ENCODE measurements around the gene EIF4G3. TPM values are rescaled to one million over a fixed set of nuclear protein-coding genes. Genes with fewer than 3 reads are reported as not detected.

The EIF4G3 gene
- total and polyA plus RNA-seq, 2 of the 8 experiments (the other 6 are each of a cell fraction or from before 2014, with no cell fraction given) = 47.5 to 66.6 TPM

GRCh38 chr1:20834780-20835179 lies 341.9 kb downstream of the EIF4G3 start:
- Histone ChIP-seq H3K36me3 (ENCODE audit: control insufficient read depth in 2 of 4, insufficient read depth in 4 of 4, low read length in 3 of 4) (no peaks in the 10 kb centered on the region; a peak in 1 of 8 replicates), H4K5ac (ENCODE audit: insufficient read length, low read depth, low read length) (no peak overlapping the region), H3K23ac (ENCODE audit: insufficient read length) (no peak overlapping the region), H2BK5ac (ENCODE audit: low read depth, low read length) (no peak overlapping the region), H3K4me1 (replicated peaks in 1 of 4; ENCODE audit: control insufficient read depth in 3 of 4, insufficient read depth in 4 of 4, low read length in 3 of 4) (no peaks in the 10 kb centered on the region), H3K9me3 (ENCODE audit: insufficient read depth in 2 of 2, low read depth in 1 of 2, low read length in 1 of 2) (no peaks in the 10 kb centered on the region), H2BK120ac (replicated peaks; ENCODE audit: low read depth, low read length) (no peak overlapping the region), H3K79me2 (ENCODE audit: control insufficient read depth in 1 of 2, insufficient read depth in 2 of 2, low read length in 2 of 2) (no peaks in the 10 kb centered on the region), H3K27ac (ENCODE audit: low read depth, low read length) (no peak overlapping the region), H3K4ac (replicated peaks; ENCODE audit: insufficient read length, low read depth, low read length) (no peak overlapping the region), H3K79me1 (ENCODE audit: low read depth, low read length) (no peaks in the 10 kb centered on the region), H3K18ac (ENCODE audit: extremely low read depth, low read length) (no peak overlapping the region), H4K91ac (replicated peaks; ENCODE audit: insufficient read length, low read length) (no peak overlapping the region), H4K20me1 (replicated peaks in 1 of 2; ENCODE audit: control insufficient read depth in 1 of 2, insufficient read depth in 2 of 2, low read length in 2 of 2) (no peaks in the 10 kb centered on the region), H3K27me3 (replicated peaks in 1 of 4; ENCODE audit: control insufficient read depth in 3 of 4, extremely low read depth in 1 of 4, insufficient read depth in 3 of 4, low read length in 3 of 4) (no peaks in the 10 kb centered on the region), H2AFZ (ENCODE audit: low read length) (no peak overlapping the region), H4K8ac (ENCODE audit: extremely low read depth, insufficient read depth, low read length) (no peak overlapping the region), H3K9ac (replicated peaks in 1 of 4; ENCODE audit: extremely low read depth in 1 of 4, low read depth in 3 of 4, low read length in 3 of 4) (no peak overlapping the region), H3K23me2 (ENCODE audit: low read depth, low read length) (no peaks in the 10 kb centered on the region), H2BK20ac (ENCODE audit: low read length) (no peak overlapping the region), H3K4me3 (ENCODE audit: extremely low read depth in 1 of 4, insufficient read depth in 2 of 4, low read depth in 3 of 4, low read length in 4 of 4) (no peak overlapping the region), H3K14ac (ENCODE audit: insufficient read length) (no peak overlapping the region), H3K4me2 (ENCODE audit: insufficient read depth in 1 of 2, low read depth in 2 of 2, low read length in 2 of 2) (no peak overlapping the region), H3K56ac (replicated peaks; ENCODE audit: insufficient read length, low read depth, low read length) (no peak overlapping the region), H2BK12ac (ENCODE audit: low read depth, low read length) (no peak overlapping the region), H2BK15ac (ENCODE audit: low read length) (no peak overlapping the region), H2AK5ac (ENCODE audit: low read depth, low read length) (no peak overlapping the region)
- ChIA-PET CTCF (ENCODE audit: partially characterized antibody) (no interaction called here), POLR2A (ENCODE audit: partially characterized antibody) (no interaction called here)
- DNase-seq (ENCODE audit: low read depth in 1 of 2, low spot score in 2 of 2) = no peak
- FAIRE-seq = no peak
- no peak for TF ChIP-seq ZNF274 (IDR thresholded peaks at IDR 0.05; ENCODE audit: borderline replicate concordance, extremely low read depth, low read length)
- no peak for TF ChIP-seq EZH2 (IDR thresholded peaks at IDR 0.05; ENCODE audit: low read depth, low read length, severe bottlenecking)
- no peak for TF ChIP-seq POLR2A (IDR thresholded peaks at IDR 0.05; ENCODE audit: control extremely low read depth in 1 of 2, low read depth in 2 of 2, low read length in 2 of 2)
- no peak for TF ChIP-seq SIRT6 (IDR thresholded peaks at IDR 0.05; ENCODE audit: low read length)
- TF ChIP-seq TCF12 (IDR thresholded peaks at IDR 0.05; ENCODE audit: low read depth, low read length) = no peak
- no peak for TF ChIP-seq YY1 (IDR thresholded peaks at IDR 0.05; ENCODE audit: low read depth, low read length)
- no peak for TF ChIP-seq JUN (IDR thresholded peaks at IDR 0.05; ENCODE audit: low read depth, low read length)
- no peak for TF ChIP-seq SP1 (IDR thresholded peaks at IDR 0.05; ENCODE audit: low read depth, low read length)
- TF ChIP-seq GABPA (IDR thresholded peaks at IDR 0.05; ENCODE audit: borderline replicate concordance, insufficient read depth, low read length) = no peak
- no peak for TF ChIP-seq NANOG (IDR thresholded peaks at IDR 0.05; ENCODE audit: insufficient read depth, low read depth, low read length, poor library complexity, severe bottlenecking)
- no peak for TF ChIP-seq SAP30 (IDR thresholded peaks at IDR 0.05; ENCODE audit: insufficient read depth, insufficient replicate concordance, low read length)
- TF ChIP-seq NRF1 (IDR thresholded peaks at IDR 0.05; ENCODE audit: low read depth, low read length) = no peak
